T1000 (cell line): ENCODE results near the gene PTK6.
A peak's percentile ranks its signal among the peaks of the same experiment; 100 is the strongest.

Experiments used
- DNase-seq: peaks from one replicate; lab custom pipeline; 2025; ENCODE audit warnings: mixed read lengths; lab: John Stamatoyannopoulos, UW

PTK6 gene

GRCh38 chr20:63543131-63543530 lies 6.0 kb upstream of the PTK6 start:
- no peak for DNase-seq

DNA sequence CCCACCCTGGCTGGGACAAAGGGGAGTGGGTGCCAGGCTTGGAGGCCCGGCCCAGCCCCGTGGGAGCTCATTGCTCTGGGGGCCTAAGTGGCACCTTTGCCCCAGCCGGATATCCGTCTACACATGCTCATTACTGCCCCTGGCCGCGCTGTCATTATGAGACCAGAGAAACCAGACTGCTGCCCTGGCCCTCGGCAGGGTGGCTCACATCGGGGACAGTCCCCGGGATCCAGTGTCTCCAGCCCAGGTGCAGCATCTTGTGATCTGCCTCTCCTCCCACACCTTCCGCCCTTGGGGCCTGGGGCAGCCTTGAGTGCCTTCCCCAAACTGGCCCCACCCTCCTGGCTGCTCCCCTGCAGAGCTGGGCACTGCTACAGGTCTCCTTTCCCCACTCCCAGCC lies 5.5 kb upstream of the PTK6 start:
- no peak for DNase-seq

DNA sequence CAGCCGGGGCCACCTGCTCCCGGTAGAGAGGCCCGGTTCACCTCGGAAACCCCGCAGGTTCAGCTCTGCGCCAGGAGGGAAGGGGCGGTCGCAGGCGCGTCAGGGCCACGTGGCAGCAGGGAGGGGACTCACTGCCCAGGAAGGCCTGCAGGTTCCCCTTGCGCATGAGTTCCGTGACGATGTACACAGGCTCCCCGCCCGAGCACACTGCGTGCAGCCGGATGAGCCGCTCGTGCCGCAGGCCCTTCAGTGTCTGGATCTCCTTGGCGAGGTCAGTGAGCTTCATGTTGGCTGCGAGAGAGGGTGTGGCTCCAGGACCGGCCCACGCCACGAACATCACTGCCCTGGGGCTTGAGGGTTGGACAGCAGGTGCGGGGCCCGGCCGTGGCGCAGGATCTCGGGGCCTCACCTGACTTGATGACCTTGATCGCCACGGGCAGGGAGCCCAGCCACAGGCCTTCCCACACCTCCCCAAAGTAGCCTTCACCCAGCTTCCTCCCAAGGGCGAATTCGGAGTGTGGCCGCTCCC lies 4.9 kb upstream of the PTK6 start:
- DNase-seq = no peak

GRCh38 chr20:63541371-63541770 lies 4.2 kb upstream of the PTK6 start:
- no peak for DNase-seq

DNA sequence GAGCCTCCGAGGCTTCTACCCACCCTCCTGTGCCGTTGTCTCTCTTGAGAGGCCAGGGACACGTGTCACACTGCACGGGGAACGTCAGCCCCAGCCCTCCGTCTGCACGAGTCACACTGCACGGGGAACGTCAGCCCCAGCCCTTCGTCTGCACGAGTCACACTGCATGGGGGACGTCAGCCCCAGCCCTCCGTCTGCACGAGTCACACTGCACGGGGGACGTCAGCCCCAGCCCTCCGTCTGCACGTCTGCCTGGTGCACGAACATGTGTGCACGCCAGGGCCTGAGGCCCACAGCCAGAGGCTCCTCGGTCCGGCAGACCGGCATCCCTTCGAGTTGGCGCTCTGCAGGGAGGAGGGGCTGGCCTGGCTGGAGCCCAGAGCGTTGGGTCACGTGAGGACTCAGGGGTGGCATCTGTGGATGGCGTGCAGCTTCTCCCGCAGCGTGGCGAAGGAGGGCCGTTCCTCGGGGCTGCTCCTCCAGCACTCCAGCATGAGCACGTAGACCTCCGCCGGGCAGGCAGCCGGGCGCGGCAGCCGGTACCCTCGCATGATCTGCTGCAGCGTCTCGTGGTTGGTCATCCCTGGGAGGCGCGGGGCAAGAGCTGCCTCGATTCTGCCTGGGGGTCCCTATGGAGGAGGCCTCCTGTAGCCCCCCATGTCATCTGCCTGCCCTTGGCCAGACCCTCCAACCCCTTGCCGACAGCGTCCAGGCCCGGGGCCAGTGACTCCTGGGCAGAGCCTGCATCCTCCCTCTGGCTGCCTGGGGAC lies 3.4 kb upstream of the PTK6 start:
- DNase-seq = peak; percentile 11

DNA sequence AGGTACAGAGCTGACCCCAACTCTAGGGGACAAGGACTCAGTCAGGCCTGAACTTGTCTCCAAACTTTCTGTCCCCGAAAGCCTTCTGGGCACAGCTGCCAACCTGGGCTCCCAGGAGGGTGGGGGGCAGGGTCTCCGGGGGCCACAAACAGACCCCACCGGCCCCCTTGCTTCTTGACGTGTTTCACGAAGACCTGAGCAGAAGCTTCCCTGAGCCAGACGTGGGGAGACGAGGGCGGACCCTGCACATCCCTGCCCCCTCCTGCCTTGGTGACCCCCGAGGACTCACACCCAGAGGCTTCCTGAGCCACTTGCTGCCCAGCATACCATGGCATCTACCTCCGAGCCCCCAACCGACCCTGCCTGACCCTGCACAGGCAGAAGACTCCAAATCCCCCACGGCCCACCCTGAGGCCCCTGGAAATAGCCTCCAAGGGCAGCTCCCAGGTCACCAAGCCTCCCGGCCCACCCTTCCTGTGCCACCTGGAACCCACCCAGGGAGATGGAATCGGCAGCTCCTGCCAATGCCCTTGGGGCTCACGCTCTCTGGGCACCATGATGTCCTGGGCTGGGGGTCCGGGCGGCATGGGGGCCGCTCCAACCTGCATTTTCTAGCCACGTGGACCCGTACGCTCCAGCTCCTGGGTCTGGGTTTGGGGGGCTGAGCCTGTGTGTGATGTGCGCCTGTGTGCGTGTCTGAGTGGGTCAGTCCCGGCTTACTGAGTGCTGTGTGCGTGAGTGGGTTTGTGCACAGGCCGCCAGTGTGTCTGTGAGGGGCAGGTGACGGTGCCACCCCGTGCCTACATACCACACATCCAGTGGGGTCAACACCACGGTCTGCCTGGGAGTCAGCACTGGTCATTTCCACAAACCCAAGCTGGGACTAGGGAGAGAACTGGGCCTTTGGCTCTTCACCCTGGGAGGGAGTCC lies 2.5 kb upstream of the PTK6 start:
- no peak for DNase-seq

- no peak for DNase-seq
Measured at GRCh38 chr20:63539092-63539430, 1.9 kb upstream of the PTK6 start.

GRCh38 chr20:63538204-63539091 lies 1.3 kb upstream of the PTK6 start:
- no peak for DNase-seq

DNA sequence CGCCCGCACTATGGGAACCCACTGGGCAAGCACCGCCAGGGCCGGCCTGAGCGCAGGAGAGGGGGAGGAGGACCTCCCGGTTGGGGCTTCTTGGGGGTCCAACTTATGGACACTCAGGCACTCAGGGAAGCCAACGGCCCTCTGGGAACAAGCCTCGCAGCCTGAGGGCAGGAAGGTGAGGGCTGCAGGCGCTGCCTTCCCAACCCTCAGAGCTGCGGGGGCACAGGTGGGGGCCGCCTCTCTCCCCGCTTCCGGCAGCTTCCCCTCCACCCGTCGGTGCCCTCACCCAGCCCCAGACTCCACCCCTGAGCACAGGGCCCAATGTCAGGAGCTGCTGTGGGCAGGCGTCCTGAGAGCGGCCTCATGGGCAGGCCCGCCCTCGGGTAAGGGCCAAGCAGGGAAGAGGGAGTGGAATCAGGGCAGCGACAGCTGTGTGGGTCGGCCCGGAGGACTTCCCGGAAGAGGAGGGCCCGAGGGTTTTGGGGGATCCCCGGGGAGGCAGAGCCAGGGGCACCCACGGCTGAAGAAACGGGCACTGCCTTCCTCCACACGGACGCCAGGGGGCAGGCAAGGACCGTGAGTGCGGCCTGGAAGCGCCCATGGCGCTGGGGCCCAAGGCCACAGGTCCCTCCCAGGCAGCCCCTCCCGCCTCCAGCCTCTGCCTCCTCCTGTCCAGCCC lies 488 bp upstream of the PTK6 start:
- peak; percentile 76 for DNase-seq

DNA sequence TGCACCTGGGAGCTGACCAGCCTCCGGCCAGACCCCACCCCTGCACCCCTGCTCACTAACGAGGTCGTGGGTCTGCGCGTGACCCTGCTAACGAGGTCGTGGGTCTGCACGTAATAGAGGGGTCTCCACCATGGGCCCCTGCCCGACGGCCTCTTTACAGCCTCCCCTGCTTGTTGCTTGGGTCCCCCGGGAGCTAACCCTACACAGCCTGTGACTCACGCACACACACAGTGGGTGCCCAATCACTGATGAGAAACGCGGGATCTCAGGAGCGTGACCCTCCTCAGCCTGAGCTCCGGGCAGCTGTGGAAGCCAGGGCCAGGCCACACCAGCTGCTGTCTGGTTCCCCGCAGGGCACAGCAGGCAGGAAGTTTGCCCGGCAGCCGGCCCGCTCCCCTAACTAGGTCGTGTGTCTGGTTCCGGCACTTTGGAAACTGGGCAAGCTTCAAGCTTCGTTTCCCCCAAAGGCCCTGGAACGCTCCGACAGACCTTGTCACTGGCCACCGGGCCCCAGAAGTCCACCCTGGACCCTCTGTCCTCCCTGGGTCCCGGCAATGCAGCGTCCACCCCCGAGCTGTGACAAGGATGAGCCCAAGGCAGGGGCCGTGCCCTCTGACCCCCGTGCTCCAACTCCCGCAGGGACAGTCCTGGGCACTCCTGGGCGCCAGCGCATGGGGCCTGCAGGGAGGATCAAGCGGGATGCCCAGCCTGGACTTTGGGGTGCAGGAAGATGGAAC lies 767 bp downstream of the PTK6 start:
- peak; percentile 51 for DNase-seq

DNA sequence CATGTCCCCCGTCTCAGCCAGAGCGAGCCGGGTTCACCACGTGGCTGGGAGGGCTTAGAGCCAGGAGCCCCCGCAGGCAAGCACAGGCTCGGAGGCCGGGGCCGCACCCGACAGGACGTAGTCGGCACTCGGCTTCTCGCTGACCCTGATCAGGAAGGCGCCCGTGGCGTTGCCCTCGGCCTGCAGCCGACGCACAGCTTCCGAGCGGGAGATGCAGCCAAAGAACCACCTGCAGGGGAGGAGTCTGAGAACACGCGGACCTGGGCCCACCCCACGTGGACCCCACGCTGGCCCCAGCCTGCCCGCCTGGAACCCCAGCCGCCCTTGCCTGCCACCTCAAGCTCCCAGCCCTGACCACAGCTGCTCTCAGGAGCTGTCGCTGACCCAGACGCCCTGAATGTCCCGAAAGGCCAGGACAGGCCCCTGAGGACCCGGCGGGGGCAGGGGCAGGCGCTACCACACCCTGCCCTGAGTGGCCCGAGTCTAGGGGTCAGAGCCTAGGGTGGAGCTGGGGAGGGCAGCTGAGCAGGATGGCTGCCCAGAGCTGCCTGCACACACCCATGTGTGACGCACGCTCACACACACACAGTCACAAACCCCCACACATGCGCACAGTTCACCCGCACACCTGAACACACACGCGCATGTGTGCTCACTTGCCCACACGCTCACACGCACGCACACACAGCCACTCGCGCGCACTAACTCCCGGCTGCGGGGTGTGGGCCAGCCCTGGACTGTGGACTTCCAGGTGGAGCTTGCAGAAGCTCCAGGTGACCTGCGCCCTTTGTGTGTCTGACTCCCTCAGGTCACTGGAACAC lies 2.1 kb downstream of the PTK6 start:
- DNase-seq = no peak

GRCh38 chr20:63534427-63534830 lies 2.7 kb downstream of the PTK6 start:
- DNase-seq = no peak

DNA sequence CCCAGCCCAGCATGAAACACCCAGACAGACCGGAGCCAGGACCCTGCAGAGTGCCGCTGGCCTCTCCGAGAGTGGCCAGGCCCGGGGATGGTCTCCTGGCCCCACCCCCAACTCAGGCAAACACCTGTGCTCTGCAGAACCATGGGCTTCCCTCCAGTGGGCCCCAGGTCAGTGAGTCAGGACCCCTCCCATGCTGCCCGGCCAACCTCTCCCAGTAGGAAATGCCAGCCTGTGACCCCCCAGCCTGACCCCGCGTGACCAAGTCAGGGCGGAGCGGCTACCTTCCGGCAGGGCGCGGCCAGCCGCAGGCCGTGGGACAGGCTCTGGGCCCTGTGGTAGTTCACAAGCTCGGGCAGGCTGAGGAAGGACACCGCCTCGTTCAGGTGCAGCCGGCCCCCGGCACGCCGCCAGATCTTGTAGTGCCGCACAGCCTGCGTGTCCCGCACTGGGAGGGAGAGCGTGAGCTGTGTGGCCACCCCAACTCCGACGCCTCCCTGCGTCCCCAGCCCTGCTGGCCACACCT lies 3.2 kb downstream of the PTK6 start:
- no peak for DNase-seq

- DNase-seq = no peak
Measured at GRCh38 chr20:63533388-63533787, 3.8 kb downstream of the PTK6 start.

GRCh38 chr20:63532449-63532971 lies 4.7 kb downstream of the PTK6 start:
- no peak for DNase-seq

DNA sequence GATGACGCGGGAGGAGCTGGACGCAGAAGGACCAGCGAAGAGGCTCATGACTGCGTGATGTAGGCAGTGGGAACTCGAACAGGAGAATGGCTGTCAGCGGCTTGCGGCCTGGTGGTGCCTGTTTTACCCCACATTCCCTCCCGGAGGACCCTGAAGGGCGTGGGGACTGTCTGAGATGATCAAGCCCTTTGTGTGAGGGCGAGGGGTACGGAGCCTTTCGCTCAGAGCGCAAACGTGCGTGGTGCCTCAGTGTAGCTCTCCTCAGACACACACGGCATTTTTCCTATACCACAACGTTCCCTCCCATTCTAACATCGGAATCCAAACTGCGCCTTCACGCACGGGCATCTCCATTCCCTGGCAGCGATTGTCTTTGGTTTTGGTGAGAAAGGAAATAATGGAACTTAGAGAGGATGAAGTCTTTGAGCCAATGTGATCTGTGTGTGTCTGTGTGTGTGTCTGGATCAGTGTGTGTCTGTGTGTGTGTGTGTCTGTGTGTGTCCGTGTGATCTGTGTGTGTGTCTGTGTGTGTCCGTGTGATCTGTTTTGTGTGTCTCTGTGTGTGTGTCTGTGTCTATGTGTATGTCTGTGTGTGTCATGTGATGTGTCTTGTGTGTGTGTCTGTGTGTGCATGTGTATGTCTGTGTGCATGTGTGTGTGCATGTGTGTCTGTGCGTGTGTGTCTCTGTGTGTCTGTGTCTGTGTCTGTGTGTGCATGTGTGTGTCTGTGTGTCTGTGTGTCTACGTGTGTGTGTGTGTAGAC lies 5.3 kb downstream of the PTK6 start:
- no peak for DNase-seq

GRCh38 chr20:63530788-63531160 lies 6.4 kb downstream of the PTK6 start:
- no peak for DNase-seq
